Panc1 (cell line): ENCODE data around the gene CES5A.
"Not testable (repeated sequence)": the region's sequence is repeated elsewhere in the genome, so short reads cannot be mapped to it uniquely, and the experiment has no call there.

Experiments
- SIN3A ChIP-seq: IDR thresholded peaks from 2 replicates; pipeline ENCODE4 v1.6.1; 2012; ENCODE audit warnings: low read depth, mild to moderate bottlenecking, low read length, moderate library complexity, borderline replicate concordance; ENCODE audit not compliant: insufficient read depth
- TCF7L2 ChIP-seq: IDR thresholded peaks from 2 replicates; pipeline ENCODE4 v1.6.1; 2011; ENCODE audit warnings: mild to moderate bottlenecking, low read depth, low read length, inconsistent platforms
- TF ChIP-seq, protein P1 (sequence below): fragments of 450-650 bp; IDR thresholded peaks from 2 replicates; pipeline ENCODE4 v1.5.1; 2017; ENCODE audit warnings: mild to moderate bottlenecking

DNA sequence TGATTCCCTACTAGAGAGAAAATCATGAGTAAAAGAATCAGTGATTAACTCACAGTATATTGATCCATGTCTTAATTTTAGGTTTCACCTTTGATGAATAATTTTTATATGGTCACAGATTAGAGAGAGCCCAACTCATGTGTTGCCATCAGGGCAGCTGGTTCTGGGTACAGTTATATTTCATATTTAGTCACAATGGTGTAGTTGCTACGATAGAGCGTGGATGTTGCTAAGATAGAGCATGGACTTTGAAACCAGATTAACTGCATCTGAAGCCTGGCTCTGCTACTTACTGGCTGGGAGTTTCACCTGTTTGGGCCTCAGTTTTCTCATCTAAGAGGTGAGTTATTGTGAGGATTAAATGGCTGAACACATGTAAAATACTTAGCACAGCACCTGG lies 61.0 kb downstream of the CES5A start:
- TF ChIP-seq, protein P1, sequence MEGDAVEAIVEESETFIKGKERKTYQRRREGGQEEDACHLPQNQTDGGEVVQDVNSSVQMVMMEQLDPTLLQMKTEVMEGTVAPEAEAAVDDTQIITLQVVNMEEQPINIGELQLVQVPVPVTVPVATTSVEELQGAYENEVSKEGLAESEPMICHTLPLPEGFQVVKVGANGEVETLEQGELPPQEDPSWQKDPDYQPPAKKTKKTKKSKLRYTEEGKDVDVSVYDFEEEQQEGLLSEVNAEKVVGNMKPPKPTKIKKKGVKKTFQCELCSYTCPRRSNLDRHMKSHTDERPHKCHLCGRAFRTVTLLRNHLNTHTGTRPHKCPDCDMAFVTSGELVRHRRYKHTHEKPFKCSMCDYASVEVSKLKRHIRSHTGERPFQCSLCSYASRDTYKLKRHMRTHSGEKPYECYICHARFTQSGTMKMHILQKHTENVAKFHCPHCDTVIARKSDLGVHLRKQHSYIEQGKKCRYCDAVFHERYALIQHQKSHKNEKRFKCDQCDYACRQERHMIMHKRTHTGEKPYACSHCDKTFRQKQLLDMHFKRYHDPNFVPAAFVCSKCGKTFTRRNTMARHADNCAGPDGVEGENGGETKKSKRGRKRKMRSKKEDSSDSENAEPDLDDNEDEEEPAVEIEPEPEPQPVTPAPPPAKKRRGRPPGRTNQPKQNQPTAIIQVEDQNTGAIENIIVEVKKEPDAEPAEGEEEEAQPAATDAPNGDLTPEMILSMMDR = not testable (repeated sequence)
- TF ChIP-seq TCF7L2, SIN3A: not testable (repeated sequence)
